HEK293T (cell line): ENCODE data around the gene TMEM150C.
A peak's percentile ranks its signal among the peaks of the same experiment; 100 is the strongest.
"Not testable (repeated sequence)": the region's sequence is repeated elsewhere in the genome, so short reads cannot be mapped to it uniquely, and the experiment has no call there.

Source experiments
- CTCF ChIA-PET: fragments of 350-600 bp; formaldehyde crosslinking; extraction: SDS; loops from one replicate; lab custom pipeline; 2021; ENCODE audit warnings: antibody characterized with exemption, inconsistent platforms; lab: Yijun Ruan, JAX
- POLR2A ChIA-PET: fragments of 350-600 bp; formaldehyde crosslinking; extraction: SDS; loops from one replicate; lab custom pipeline; 2020; ENCODE audit warnings: antibody characterized with exemption, inconsistent platforms; lab: Yijun Ruan, JAX
- DNase-seq: peaks from one replicate; pipeline ENCODE4 v3.0.0; 2012; ENCODE audit warnings: mixed read lengths; ENCODE audit errors: extremely low spot score
- ARNT ChIP-seq: fragments of 450-650 bp; IDR thresholded peaks from 2 replicates; pipeline ENCODE4 v1.6.1; 2017; ENCODE audit warnings: mild to moderate bottlenecking
- BHLHE40 ChIP-seq: fragments of 450-650 bp; IDR thresholded peaks from 2 replicates; pipeline ENCODE4 v1.6.1; 2016; ENCODE audit warnings: mild to moderate bottlenecking, moderate library complexity, borderline replicate concordance
- CTBP1 ChIP-seq: fragments of 450-650 bp; IDR thresholded peaks from 2 replicates; pipeline ENCODE4 v1.6.1; 2016; ENCODE audit warnings: borderline replicate concordance
- ELF4 ChIP-seq: fragments of 450-650 bp; IDR thresholded peaks from 2 replicates; pipeline ENCODE4 v1.6.1; 2017; ENCODE audit warnings: antibody characterized with exemption
- FOXA1 ChIP-seq: fragments of 450-650 bp; IDR thresholded peaks from 2 replicates; pipeline ENCODE4 v1.6.1; 2016; ENCODE audit warnings: mild to moderate bottlenecking
- FOXK2 ChIP-seq: fragments of 450-650 bp; IDR thresholded peaks from 2 replicates; pipeline ENCODE4 v1.6.1; 2016; ENCODE audit warnings: mild to moderate bottlenecking
- FOXM1 ChIP-seq: fragments of 450-650 bp; IDR thresholded peaks from 2 replicates; pipeline ENCODE4 v1.6.1; 2017; ENCODE audit warnings: mild to moderate bottlenecking, borderline replicate concordance
- HDGF ChIP-seq: fragments of 450-650 bp; IDR thresholded peaks from 2 replicates; pipeline ENCODE4 v1.6.1; 2017; ENCODE audit warnings: antibody characterized with exemption, borderline replicate concordance
- L3MBTL2 ChIP-seq: fragments of 450-650 bp; conservative IDR thresholded peaks from 2 replicates; pipeline ENCODE4 v1.6.1; 2016; ENCODE audit warnings: mild to moderate bottlenecking
- LEF1 ChIP-seq: fragments of 450-650 bp; IDR thresholded peaks from 2 replicates; pipeline ENCODE4 v1.6.1; 2017; ENCODE audit warnings: mild to moderate bottlenecking, borderline replicate concordance
- NFRKB ChIP-seq: fragments of 450-650 bp; IDR thresholded peaks from 2 replicates; pipeline ENCODE4 v1.6.1; 2016; ENCODE audit warnings: mild to moderate bottlenecking, moderate library complexity
- SP1 ChIP-seq: fragments of 450-650 bp; IDR thresholded peaks from 2 replicates; pipeline ENCODE4 v1.6.1; 2017
- SUZ12 ChIP-seq: fragments of 450-650 bp; IDR thresholded peaks from 2 replicates; pipeline ENCODE4 v1.6.1; 2016; ENCODE audit warnings: mild to moderate bottlenecking
- TARDBP ChIP-seq: fragments of 450-650 bp; IDR thresholded peaks from 2 replicates; pipeline ENCODE4 v1.6.1; 2016
- ZNF384 ChIP-seq: fragments of 450-650 bp; IDR thresholded peaks from 2 replicates; pipeline ENCODE4 v1.6.1; 2016
- TF ChIP-seq, protein P1 (sequence below): fragments of 450-650 bp; IDR thresholded peaks from 2 replicates; pipeline ENCODE4 v1.6.1; 2016

The TMEM150C gene

DNA sequence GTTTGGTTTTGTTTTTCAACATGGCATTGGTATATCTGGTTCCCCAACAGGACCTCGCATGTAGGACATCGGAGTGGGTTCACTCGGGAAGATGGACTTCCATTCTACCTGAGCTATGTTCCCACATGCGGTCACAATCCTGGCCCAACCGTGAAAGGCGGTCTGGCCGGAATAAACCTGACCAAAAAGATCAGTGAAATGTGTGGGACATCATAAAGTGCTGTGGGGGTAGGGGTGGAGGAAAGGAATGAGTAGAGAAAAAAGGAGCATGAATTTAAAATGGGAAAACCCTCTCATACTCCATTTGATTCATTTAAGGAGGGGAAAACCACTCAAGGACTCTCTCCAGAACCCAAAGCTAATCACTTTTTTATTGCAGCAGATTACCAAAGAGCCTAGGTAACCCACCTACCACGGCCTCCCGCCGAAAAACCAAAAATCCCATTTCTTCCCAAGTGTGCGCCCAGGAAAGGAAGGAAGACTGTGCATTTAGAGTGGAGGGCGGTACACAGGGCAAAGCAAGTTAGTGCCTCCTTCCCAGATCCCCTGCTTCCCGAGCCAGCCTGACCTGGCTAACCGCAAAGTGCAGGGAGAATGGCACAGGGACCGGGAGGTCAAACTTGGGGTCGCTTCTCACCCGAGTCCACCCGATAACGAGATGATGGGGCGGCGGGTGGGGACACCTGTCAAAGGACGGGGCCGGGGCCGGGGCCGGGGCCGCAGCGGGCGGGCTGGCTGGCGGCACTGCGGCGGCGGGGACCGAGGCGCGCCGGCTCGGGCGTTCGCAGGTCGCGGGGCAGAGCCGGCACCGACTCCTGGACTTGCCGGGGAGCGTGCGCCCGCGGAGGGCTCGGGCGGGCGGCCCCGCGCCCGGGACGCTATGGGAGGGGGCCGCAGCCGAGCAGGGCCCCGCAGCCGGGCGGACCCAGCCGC is 669 bp downstream of the TMEM150C start:
- ChIA-PET POLR2A (interaction anchor here (1.7 kb wide), 1 partner anchor 132 kb away, joined by 7 read pairs; no protein-coding TSS in a partner anchor), CTCF (interaction anchor here (0.8 to 1.7 kb wide), 2 partner anchors 178 kb away, joined by 4 read pairs; no protein-coding TSS in a partner anchor)
- peak; percentile 51 for DNase-seq
- no peak for TF ChIP-seq ELF4
- no peak for TF ChIP-seq ARNT
- TF ChIP-seq TARDBP: no peak

DNA sequence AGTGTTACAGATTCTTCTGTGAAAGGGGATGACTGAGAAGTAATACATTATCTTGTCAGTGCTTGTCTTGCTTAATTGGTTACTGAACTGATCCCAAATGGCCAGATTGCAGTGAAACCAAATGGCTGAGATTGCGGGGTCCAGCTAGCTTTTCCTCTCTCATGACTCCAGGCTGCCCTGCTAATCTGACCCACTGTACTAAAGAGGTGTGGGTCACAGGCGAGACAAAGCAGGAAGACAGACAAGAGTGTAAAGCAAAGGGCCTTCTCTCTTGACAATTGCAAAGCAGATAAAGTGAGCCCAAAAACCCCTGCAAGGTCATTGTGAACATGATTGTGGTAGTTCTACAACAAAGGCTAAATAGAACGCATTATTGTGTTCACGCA is 2.1 kb downstream of the TMEM150C start:
- DNase-seq: no peak

DNA sequence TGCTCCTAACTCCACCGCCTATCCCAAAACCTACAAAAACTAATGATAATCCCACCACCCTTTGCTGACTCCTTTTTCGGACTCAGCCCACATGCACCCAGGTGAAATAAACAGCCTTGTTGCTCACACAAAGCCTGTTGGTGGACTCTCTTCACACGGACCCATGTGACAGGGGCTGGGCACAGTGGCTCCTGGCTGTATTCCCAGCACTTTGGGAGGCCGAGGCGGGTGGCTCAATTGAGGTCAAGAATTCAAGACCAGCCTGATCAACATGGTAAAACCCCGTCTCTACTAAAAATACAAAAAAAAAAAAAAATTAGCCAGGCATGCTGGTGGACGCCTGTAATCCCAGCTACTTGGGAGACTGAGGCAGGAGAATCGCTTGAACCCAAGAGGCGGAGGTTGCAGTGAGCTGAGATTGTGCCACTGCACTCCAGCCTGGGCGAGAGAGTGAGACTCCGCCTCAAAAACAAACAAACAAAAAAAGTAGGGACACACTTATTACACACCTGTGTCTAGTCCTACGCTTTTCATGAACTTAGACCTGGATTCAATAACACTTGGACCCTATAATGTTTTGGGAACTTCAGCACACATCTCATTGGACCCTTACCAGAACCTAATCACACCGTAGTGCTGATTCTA is 2.6 kb downstream of the TMEM150C start:
- DNase-seq, POLR2A ChIA-PET: not testable (repeated sequence)
- CTCF ChIA-PET: interaction anchor here (0.7 to 0.9 kb wide), 2 partner anchors 110 to 180 kb away, joined by 4 to 5 read pairs; no protein-coding TSS in a partner anchor

More for the DNA sequence above, 2.1 kb downstream of the TMEM150C start:
- TF ChIP-seq SP1 (no peak), L3MBTL2 (no peak), ZNF384 (no peak), FOXK2 (no peak), SUZ12 (no peak), NFRKB (no peak), ELF4 (no peak), HDGF (no peak), FOXA1 (no peak), BHLHE40 (no peak), FOXM1 (no peak)
- TF ChIP-seq, protein P1, sequence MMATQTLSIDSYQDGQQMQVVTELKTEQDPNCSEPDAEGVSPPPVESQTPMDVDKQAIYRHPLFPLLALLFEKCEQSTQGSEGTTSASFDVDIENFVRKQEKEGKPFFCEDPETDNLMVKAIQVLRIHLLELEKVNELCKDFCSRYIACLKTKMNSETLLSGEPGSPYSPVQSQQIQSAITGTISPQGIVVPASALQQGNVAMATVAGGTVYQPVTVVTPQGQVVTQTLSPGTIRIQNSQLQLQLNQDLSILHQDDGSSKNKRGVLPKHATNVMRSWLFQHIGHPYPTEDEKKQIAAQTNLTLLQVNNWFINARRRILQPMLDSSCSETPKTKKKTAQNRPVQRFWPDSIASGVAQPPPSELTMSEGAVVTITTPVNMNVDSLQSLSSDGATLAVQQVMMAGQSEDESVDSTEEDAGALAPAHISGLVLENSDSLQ: no peak
- ChIA-PET POLR2A (interaction anchor here (1.7 kb wide), 1 partner anchor 130 kb away, joined by 7 read pairs; no protein-coding TSS in a partner anchor), CTCF (interaction anchor here (0.7 kb wide), 1 partner anchor 109 kb away, joined by 4 read pairs; no protein-coding TSS in a partner anchor)

DNA sequence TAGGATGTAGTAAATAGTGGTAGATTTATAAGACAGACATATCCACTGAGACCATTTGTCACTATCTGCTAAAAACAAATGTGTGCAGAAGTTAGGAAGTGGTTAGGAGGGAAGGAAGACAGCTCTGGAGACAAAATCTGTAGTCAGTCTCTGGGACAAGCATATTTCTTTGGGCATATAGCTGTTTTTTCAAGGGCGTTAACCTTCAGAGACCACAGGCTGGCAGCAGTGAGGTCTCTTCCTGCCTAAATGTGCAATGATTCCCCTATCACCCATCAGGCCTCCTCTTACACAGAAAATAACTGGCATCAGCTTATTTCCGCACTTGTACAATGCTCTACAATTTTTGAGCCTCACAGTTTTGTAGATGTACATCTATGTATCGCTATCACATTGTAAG is 6.5 kb downstream of the TMEM150C start:
- TF ChIP-seq HDGF: no peak
- TF ChIP-seq SUZ12: no peak
- TF ChIP-seq L3MBTL2: no peak
- no peak for TF ChIP-seq BHLHE40
- TF ChIP-seq, protein P1: no peak
- no peak for TF ChIP-seq FOXK2
- no peak for TF ChIP-seq ZNF384
- TF ChIP-seq SP1: no peak
- no peak for TF ChIP-seq LEF1
- TF ChIP-seq ELF4: no peak
- TF ChIP-seq NFRKB: no peak
- no peak for TF ChIP-seq FOXA1
- no peak for TF ChIP-seq CTBP1
- no peak for TF ChIP-seq FOXM1
- TF ChIP-seq TARDBP: no peak
- no peak for TF ChIP-seq ARNT
- DNase-seq: no peak
- ChIA-PET CTCF (interaction anchor here (0.6 to 1.0 kb wide), 2 partner anchors 22 to 33 kb away, joined by 3 read pairs; no protein-coding TSS in a partner anchor), POLR2A (no interaction called here)

DNA sequence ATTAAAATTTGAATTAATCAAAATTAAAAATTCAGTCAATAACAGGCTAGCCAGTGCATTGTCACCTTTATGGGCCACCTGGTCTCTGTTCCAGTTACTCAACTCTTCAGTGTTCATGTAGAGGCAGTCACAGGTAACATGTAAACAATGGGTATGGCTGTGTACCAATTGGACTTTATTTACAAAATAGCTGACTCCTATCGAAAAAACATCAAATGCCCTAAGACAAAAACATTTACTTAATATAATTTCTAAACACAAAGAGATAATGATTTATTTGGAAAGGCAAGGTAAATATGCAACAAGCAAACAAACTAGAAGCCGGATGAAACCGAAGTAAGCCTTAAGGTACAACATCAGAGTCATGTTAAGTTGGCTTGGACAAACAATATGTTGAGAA is 8.8 kb downstream of the TMEM150C start:
- ChIA-PET POLR2A (no interaction called here), CTCF (no interaction called here)
- TF ChIP-seq LEF1: no peak
- no peak for TF ChIP-seq FOXM1
- no peak for TF ChIP-seq NFRKB
- TF ChIP-seq SUZ12: no peak
- no peak for TF ChIP-seq HDGF
- no peak for TF ChIP-seq CTBP1
- TF ChIP-seq FOXA1: no peak
- no peak for DNase-seq

DNA sequence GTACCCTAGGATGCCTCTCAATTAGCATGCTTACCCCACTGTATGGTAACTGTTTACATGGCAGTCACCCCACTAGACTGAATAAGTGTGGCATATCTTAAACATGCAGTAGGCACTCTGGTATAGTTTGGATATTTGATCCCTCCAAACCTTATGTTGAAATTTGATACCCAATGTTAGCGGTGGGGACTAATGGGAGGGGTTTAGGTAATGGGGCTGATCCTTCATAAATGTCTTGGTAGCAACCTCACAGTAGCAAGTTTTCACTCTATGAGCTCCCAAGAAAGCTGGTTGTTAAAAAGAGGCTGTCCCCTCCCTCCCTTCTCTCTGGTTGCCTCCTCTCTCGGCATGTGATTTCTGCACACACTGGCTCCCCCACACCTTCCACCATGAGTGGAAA is 10.1 kb downstream of the TMEM150C start:
- POLR2A ChIA-PET: interaction anchor here (0.8 kb wide), 1 partner anchor 18 kb away, joined by 3 read pairs; no protein-coding TSS in a partner anchor
- CTCF ChIA-PET: no interaction called here
- TF ChIP-seq L3MBTL2 (no peak), FOXK2 (no peak), BHLHE40 (no peak), CTBP1 (no peak), SP1 (no peak), ARNT (no peak), TARDBP (no peak), SUZ12 (no peak), ZNF384 (no peak), FOXA1 (no peak), HDGF (no peak), ELF4 (no peak), FOXM1 (no peak), LEF1 (no peak), NFRKB (no peak)
- TF ChIP-seq, protein P1: no peak
- DNase-seq: no peak

DNA sequence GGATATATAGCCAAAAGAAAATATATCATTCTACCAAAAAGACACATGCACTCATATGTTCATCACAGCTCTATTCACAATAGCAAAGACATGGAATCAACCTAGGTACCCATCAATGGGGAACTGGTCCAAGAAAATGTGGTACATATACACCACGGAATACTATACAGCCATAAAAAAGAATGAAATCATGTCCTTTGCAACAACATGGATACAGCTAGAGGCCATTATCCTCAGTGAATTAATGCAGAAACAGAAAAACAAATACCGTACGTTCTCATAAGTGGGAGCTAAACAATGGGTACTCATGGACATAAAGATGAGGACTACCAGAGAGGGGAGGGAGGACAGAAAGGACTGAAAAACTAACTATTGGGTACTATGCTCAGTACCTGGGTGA is 13.9 kb downstream of the TMEM150C start:
- POLR2A ChIA-PET, DNase-seq, CTCF ChIA-PET: not testable (repeated sequence)
